Chondrocyte (in vitro differentiated cells): ENCODE measurements around the gene HPCAL1. TPM values are rescaled to one million over a fixed set of nuclear protein-coding genes. Genes with fewer than 3 reads are reported as not detected.

Source experiments
- DNase-seq: peaks from one replicate; pipeline ENCODE4 v3.0.0; 2021; ENCODE audit warnings: mixed read lengths, low spot score
- H3K27ac Mint-ChIP-seq: one replicate; pipeline ENCODE4 v1.8.0; 2021; ENCODE audit warnings: mild to moderate bottlenecking, moderate library complexity, mixed read lengths; ENCODE audit not compliant: unreplicated experiment
- H3K27me3 Mint-ChIP-seq: 2 replicates; pipeline ENCODE4 v1.8.0; 2021; ENCODE audit warnings: low read depth, mixed read lengths
- H3K36me3 Mint-ChIP-seq: 2 replicates; pipeline ENCODE4 v1.8.0; 2021; ENCODE audit warnings: low read depth, mixed read lengths
- H3K4me1 Mint-ChIP-seq: 2 replicates; pipeline ENCODE4 v1.8.0; 2021; ENCODE audit warnings: low read depth, mild to moderate bottlenecking, mixed read lengths
- H3K4me3 Mint-ChIP-seq: one replicate; pipeline ENCODE4 v1.8.0; 2021; ENCODE audit warnings: mild to moderate bottlenecking, moderate library complexity, mixed read lengths; ENCODE audit not compliant: unreplicated experiment
- H3K9me3 Mint-ChIP-seq: 2 replicates; pipeline ENCODE4 v1.8.0; 2021; ENCODE audit warnings: low read depth, mixed read lengths
- total RNA-seq: library from RNA; stranded (reverse); gene quantifications from 3 replicates; pipeline ENCODE4 v1.2.1, GENCODE V29; 2021
- TF ChIP-seq, protein P1 (sequence below): fragments of 200-600 bp; sonication (generic); IDR thresholded peaks from 2 replicates; pipeline ENCODE4 v1.5.0; 2021; ENCODE audit warnings: antibody characterized with exemption, mild to moderate bottlenecking, moderate library complexity

Gene HPCAL1
- total RNA-seq, 1 donor from 2014 or later: 19.3 TPM

DNA sequence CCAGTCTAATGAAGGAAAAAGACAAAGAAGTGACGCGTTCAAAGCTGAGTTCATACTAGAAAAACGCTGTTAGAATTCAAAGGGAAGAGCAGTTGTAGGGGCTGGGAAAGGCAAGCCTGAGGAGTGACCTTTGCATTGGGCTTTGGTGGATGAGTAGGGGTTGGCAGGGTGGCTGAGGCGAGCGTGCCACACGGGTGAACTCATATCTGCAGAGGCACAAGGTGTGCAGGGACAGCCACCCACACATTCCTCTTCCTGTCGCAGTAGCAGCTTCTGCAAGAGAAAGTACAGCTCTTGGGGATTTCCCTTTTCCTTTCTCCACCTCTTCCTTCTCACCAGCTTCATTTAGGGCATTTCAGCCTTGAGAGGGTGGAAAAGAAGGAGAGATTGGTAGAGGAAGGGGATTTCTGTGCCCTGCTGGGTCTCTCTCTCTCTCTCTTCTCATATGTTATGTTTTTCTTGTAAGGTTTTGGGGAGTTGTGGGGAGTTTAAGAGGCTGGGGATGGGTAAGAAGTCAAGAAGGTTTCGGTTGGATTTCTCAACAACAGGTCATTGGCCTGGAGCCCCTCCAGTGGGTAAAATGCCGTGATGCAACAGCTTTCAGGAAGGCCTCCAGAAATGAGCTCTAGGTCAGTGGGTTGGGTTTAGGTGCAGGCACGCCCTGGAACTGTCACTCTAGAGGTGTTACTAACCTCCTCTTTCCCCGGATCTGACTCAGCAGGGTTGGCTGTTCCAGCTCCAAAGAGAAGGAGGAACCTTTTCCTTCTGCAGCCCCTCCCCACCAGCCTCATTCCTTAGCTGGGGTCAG is 105.3 kb downstream of the HPCAL1 start:
- TF ChIP-seq, protein P1, sequence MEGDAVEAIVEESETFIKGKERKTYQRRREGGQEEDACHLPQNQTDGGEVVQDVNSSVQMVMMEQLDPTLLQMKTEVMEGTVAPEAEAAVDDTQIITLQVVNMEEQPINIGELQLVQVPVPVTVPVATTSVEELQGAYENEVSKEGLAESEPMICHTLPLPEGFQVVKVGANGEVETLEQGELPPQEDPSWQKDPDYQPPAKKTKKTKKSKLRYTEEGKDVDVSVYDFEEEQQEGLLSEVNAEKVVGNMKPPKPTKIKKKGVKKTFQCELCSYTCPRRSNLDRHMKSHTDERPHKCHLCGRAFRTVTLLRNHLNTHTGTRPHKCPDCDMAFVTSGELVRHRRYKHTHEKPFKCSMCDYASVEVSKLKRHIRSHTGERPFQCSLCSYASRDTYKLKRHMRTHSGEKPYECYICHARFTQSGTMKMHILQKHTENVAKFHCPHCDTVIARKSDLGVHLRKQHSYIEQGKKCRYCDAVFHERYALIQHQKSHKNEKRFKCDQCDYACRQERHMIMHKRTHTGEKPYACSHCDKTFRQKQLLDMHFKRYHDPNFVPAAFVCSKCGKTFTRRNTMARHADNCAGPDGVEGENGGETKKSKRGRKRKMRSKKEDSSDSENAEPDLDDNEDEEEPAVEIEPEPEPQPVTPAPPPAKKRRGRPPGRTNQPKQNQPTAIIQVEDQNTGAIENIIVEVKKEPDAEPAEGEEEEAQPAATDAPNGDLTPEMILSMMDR: no peak
- Mint-ChIP-seq H3K36me3 (peaks cover 2% of the 10 kb centered on the region), H3K27ac (peak overlapping the region; percentile 58), H3K4me1 (peaks cover 57% of the 10 kb centered on the region), H3K27me3 (no peaks in the 10 kb centered on the region), H3K9me3 (no peaks in the 10 kb centered on the region), H3K4me3 (no peak overlapping the region)
- no peak for DNase-seq

DNA sequence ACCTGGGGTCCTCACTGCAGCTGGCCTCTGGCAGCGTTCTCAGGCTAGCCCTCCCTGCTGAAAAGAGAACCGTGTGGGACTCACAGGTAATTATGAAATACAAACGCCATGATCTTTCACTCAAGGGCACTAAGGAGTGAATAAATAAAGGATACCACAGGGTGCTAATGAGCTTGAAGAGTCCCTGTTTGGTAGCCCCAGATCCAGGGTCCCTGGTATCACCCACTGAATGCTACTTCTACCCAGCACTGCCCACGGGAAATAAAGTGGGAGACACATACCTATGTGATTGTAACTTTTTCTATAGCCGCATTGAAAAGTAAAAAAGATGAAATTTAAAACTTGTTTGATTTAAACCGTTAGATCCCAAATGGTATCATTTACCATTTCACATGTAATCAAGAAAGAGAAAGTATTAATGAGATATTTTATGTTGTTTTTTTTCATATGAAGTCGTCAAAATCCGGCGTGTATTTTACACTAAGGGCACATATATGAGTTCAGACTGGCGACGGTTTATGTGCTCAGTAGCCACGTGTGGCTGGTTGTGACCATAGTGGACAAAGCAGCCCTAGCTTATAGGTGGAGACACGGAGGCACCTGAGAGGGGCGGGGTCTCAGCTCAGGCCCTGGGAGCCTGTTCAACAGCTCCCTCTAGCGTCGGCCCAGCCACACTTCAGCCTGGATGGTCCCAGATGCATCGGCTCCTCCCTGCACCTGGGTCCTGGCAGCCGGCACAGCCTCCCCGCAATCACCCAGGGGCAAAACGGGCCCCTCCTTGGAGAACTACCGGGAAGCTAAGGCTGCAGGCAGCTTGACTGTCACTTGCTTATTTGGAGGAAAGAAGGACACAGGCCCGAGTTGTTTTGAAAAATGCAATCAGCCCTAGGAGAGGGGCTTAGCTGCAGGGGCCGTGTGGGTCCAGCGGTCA is 106.2 kb downstream of the HPCAL1 start:
- Mint-ChIP-seq H3K36me3 (peaks cover 2% of the 10 kb centered on the region), H3K27me3 (no peaks in the 10 kb centered on the region), H3K27ac (no peak overlapping the region), H3K4me3 (no peak overlapping the region), H3K9me3 (no peaks in the 10 kb centered on the region), H3K4me1 (peaks cover 54% of the 10 kb centered on the region)
- TF ChIP-seq, protein P1: peak; percentile 97
- DNase-seq: no peak

- Mint-ChIP-seq H3K27me3 (no peaks in the 10 kb centered on the region), H3K27ac (no peak overlapping the region), H3K4me3 (no peak overlapping the region), H3K4me1 (peaks cover 45% of the 10 kb centered on the region), H3K36me3 (peaks cover 2% of the 10 kb centered on the region), H3K9me3 (no peaks in the 10 kb centered on the region)
- TF ChIP-seq, protein P1: no peak
- no peak for DNase-seq
These were observed 107.5 kb downstream of the HPCAL1 start for GRCh38 chr2:10410001-10410822.

- H3K36me3 Mint-ChIP-seq: peaks cover 2% of the 10 kb centered on the region
- no peaks in the 10 kb centered on the region for H3K9me3 Mint-ChIP-seq
- H3K27ac Mint-ChIP-seq: no peak overlapping the region
- H3K4me3 Mint-ChIP-seq: no peak overlapping the region
- no peaks in the 10 kb centered on the region for H3K27me3 Mint-ChIP-seq
- peaks cover 38% of the 10 kb centered on the region for H3K4me1 Mint-ChIP-seq
- DNase-seq: no peak
- TF ChIP-seq, protein P1: no peak
These were observed 108.2 kb downstream of the HPCAL1 start for GRCh38 chr2:10410823-10411437.
